Panc1 (cell line): ENCODE measurements around the gene MYO1E.
"Not testable (repeated sequence)": the region's sequence is repeated elsewhere in the genome, so short reads cannot be mapped to it uniquely, and the experiment has no call there.

ENCODE experiments used
- POLR2AphosphoS5 ChIP-seq: IDR thresholded peaks from 2 replicates; pipeline ENCODE4 v1.6.1; 2012; ENCODE audit warnings: mild to moderate bottlenecking, low read depth, low read length, moderate library complexity
- SIN3A ChIP-seq: IDR thresholded peaks from 2 replicates; pipeline ENCODE4 v1.6.1; 2012; ENCODE audit warnings: low read depth, mild to moderate bottlenecking, low read length, moderate library complexity, borderline replicate concordance; ENCODE audit not compliant: insufficient read depth
- TF ChIP-seq, protein P1 (sequence below): fragments of 450-650 bp; IDR thresholded peaks from 2 replicates; pipeline ENCODE4 v1.5.1; 2017; ENCODE audit warnings: mild to moderate bottlenecking
- TF ChIP-seq, protein P2 (sequence below), 2 experiments: IDR thresholded peaks; 2 replicates each; pipeline ENCODE4 v1.6.1; 2011 to 2012; ENCODE audit warnings: low read depth in 2 of 2, control low read depth in 1 of 2, low read length in 1 of 2, mild to moderate bottlenecking in 1 of 2, moderate library complexity in 1 of 2; ENCODE audit not compliant: insufficient read depth in 1 of 2

DNA sequence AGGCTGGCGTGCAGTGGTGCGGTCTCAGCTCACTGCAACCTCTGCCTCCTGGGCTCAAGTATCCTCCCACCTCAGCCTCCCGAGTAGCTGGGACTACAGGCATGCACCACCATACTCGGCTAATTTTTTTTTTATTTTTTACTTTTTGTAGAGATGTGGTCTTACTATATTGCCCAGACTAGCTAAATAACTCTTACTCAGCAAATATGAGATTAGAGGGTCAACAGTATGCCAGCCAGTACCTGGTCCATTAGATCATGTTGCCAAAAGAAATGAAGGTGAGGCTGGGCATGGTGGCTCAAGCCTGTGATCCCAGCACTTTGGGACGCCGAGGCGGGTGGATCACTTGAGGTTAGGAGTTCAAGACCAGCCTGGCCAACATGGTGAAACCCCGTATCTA lies 210.6 kb downstream of the MYO1E start:
- TF ChIP-seq, protein P1, sequence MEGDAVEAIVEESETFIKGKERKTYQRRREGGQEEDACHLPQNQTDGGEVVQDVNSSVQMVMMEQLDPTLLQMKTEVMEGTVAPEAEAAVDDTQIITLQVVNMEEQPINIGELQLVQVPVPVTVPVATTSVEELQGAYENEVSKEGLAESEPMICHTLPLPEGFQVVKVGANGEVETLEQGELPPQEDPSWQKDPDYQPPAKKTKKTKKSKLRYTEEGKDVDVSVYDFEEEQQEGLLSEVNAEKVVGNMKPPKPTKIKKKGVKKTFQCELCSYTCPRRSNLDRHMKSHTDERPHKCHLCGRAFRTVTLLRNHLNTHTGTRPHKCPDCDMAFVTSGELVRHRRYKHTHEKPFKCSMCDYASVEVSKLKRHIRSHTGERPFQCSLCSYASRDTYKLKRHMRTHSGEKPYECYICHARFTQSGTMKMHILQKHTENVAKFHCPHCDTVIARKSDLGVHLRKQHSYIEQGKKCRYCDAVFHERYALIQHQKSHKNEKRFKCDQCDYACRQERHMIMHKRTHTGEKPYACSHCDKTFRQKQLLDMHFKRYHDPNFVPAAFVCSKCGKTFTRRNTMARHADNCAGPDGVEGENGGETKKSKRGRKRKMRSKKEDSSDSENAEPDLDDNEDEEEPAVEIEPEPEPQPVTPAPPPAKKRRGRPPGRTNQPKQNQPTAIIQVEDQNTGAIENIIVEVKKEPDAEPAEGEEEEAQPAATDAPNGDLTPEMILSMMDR, result not testable (repeated sequence)
- TF ChIP-seq POLR2AphosphoS5, SIN3A: not testable (repeated sequence)
- TF ChIP-seq, protein P2, sequence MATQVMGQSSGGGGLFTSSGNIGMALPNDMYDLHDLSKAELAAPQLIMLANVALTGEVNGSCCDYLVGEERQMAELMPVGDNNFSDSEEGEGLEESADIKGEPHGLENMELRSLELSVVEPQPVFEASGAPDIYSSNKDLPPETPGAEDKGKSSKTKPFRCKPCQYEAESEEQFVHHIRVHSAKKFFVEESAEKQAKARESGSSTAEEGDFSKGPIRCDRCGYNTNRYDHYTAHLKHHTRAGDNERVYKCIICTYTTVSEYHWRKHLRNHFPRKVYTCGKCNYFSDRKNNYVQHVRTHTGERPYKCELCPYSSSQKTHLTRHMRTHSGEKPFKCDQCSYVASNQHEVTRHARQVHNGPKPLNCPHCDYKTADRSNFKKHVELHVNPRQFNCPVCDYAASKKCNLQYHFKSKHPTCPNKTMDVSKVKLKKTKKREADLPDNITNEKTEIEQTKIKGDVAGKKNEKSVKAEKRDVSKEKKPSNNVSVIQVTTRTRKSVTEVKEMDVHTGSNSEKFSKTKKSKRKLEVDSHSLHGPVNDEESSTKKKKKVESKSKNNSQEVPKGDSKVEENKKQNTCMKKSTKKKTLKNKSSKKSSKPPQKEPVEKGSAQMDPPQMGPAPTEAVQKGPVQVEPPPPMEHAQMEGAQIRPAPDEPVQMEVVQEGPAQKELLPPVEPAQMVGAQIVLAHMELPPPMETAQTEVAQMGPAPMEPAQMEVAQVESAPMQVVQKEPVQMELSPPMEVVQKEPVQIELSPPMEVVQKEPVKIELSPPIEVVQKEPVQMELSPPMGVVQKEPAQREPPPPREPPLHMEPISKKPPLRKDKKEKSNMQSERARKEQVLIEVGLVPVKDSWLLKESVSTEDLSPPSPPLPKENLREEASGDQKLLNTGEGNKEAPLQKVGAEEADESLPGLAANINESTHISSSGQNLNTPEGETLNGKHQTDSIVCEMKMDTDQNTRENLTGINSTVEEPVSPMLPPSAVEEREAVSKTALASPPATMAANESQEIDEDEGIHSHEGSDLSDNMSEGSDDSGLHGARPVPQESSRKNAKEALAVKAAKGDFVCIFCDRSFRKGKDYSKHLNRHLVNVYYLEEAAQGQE (IDR thresholded peaks at IDR 0.05; ENCODE audit: insufficient read depth in 1 of 2, low read depth in 2 of 2, low read length in 1 of 2), result not testable (repeated sequence)
